Loucy (cell line): ENCODE results near the gene ARMC5.
"Not testable (repeated sequence)": the region's sequence is repeated elsewhere in the genome, so short reads cannot be mapped to it uniquely, and the experiment has no call there.

Source experiments
- CTCF ChIP-seq: fragments of 200-600 bp; sonication (generic); conservative IDR thresholded peaks from 2 replicates; pipeline ENCODE4 v1.5.1; 2014; ENCODE audit warnings: mild to moderate bottlenecking, antibody characterized with exemption, low read length
- EZH2phosphoT487 ChIP-seq: fragments of 200-600 bp; IDR thresholded peaks from 2 replicates; pipeline ENCODE4 v1.6.1; 2018; ENCODE audit warnings: antibody characterized with exemption, mild to moderate bottlenecking, moderate library complexity, borderline replicate concordance

- not testable (repeated sequence) for TF ChIP-seq CTCF, EZH2phosphoT487
Measured at GRCh38 chr16:31503555-31503954, 44.3 kb downstream of the ARMC5 start.
